ENCODE measurements around the gene RPS29. TPM values are rescaled to one million over a fixed set of nuclear protein-coding genes. Genes with fewer than 3 reads are reported as not detected.

The RPS29 gene
- 11,220 and 15,074 TPM in 2 replicates for polyA plus RNA-seq (2012; rRNA removed)
- 14,126 and 18,473 TPM in 2 replicates for polyA plus RNA-seq (2012; cell fraction: cytosol; rRNA removed)
- polyA plus RNA-seq (2012; cell fraction: nucleus; rRNA removed) = 2,005 and 4,034 TPM in 2 replicates

- H3K4me2 ChIP-seq = peak within 1 kb of the TSS; percentile 81
- ChIA-PET CTCF (interaction anchor here (1.0 to 3.8 kb wide), 17 partner anchors 7 to 125 kb away, joined by 3 to 51 read pairs (median 6); partner anchors contain the start of genes LRR1, MGAT2, POLE2 and RPL36AL), POLR2A (interaction anchor here (0.6 to 3.6 kb wide), 6 partner anchors 12 to 48 kb away, joined by 4 to 19 read pairs (median 6); partner anchors contain the start of genes LRR1, MGAT2 and RPL36AL)
- peaks cover 3 to 7% of the 10 kb centered on the region in 2 experiments; a peak in 1 of 4 replicates for H3K4me1 ChIP-seq (ENCODE audit: control insufficient read depth in 1 of 2, insufficient read depth in 2 of 2, low read depth in 1 of 2, low read length in 1 of 2)
- H3K27me3 ChIP-seq (ENCODE audit: insufficient read depth) = no peaks in the 10 kb centered on the region
- H3K27ac ChIP-seq (ENCODE audit: low read depth in 2 of 2, low read length in 1 of 2) = peak within 1 kb of the TSS; percentile 82 to 84
- peaks cover 52% of the 10 kb centered on the region for H3K79me2 ChIP-seq (ENCODE audit: insufficient read depth)
- peak within 1 kb of the TSS; percentile 86 for H2AFZ ChIP-seq (ENCODE audit: low read depth)
- peaks cover 26% of the 10 kb centered on the region for H3F3A ChIP-seq (replicated peaks; ENCODE audit: insufficient read depth)
- peak; percentile 89 for DNase-seq
- no peaks in the 10 kb centered on the region for H3K9me2 ChIP-seq
- no peaks in the 10 kb centered on the region for H3K9me3 ChIP-seq
- WGBS (ENCODE audit: low lambda C conversion rate) = under 1% methylated on average over 32 of the region's 55 CpGs
- peak within 1 kb of the TSS; percentile 87 for H3K9ac ChIP-seq
- H3K4me3 ChIP-seq (ENCODE audit: low read depth in 2 of 2, low read length in 1 of 2) = peak within 1 kb of the TSS; percentile 72 to 91
- H4K20me1 ChIP-seq (ENCODE audit: insufficient read depth) = peaks cover 43% of the 10 kb centered on the region
- H3K36me3 ChIP-seq (replicated peaks in 1 of 2; ENCODE audit: control insufficient read depth in 1 of 2, insufficient read depth in 2 of 2, low read length in 1 of 2) = peaks cover 24 to 33% of the 10 kb centered on the region in 2 experiments
- TF ChIP-seq POLR2AphosphoS5 (IDR thresholded peaks at IDR 0.05; ENCODE audit: low read depth, low read length) (peak; percentile 97), TEAD4 (IDR thresholded peaks at IDR 0.05; ENCODE audit: borderline replicate concordance, insufficient read depth) (peak; percentile 64; the same call in 1 of the 2 replicates), JUND (IDR thresholded peaks at IDR 0.05) (peak; percentile 63), RXRA (IDR thresholded peaks at IDR 0.05; ENCODE audit: borderline replicate concordance, low read depth) (no peak), FOXM1 (IDR thresholded peaks at IDR 0.05; ENCODE audit: low read depth) (no peak), MEF2A (IDR thresholded peaks at IDR 0.05; ENCODE audit: borderline replicate concordance, low read depth) (no peak), RCOR1 (IDR thresholded peaks at IDR 0.05; ENCODE audit: low read length) (no peak), GABPA (IDR thresholded peaks at IDR 0.05; ENCODE audit: low read depth) (no peak; the same call in 1 of the 2 replicates), RFX5 (IDR thresholded peaks at IDR 0.05; ENCODE audit: low read length) (peak; percentile 58; the same call in 1 of the 2 replicates), CHD2 (IDR thresholded peaks at IDR 0.05; ENCODE audit: low read length, partially characterized antibody) (no peak), REST (IDR thresholded peaks at IDR 0.05; ENCODE audit: low read depth, low read length) (no peak), CTCF (IDR thresholded peaks at IDR 0.05) (no peak), MXI1 (IDR thresholded peaks at IDR 0.05; ENCODE audit: low read depth, low read length) (peak; percentile 86), NRF1 (IDR thresholded peaks at IDR 0.05; ENCODE audit: low read depth, low read length) (peak; percentile 94), PBX3 (IDR thresholded peaks at IDR 0.05) (no peak), YY1 (IDR thresholded peaks at IDR 0.05; ENCODE audit: low read depth) (peak; percentile 89), SIN3A (IDR thresholded peaks at IDR 0.05; ENCODE audit: borderline replicate concordance, low read depth, low read length) (peak; percentile 43; the same call in 1 of the 2 replicates), RAD21 (IDR thresholded peaks at IDR 0.05; ENCODE audit: low read length) (no peak), TAF1 (IDR thresholded peaks at IDR 0.05; ENCODE audit: borderline replicate concordance, low read depth, low read length) (peak; percentile 86), IRF3 (IDR thresholded peaks at IDR 0.05; ENCODE audit: low read depth, low read length) (no peak), NFIC (IDR thresholded peaks at IDR 0.05; ENCODE audit: borderline replicate concordance) (no peak), EP300 (IDR thresholded peaks at IDR 0.05; ENCODE audit: borderline replicate concordance in 1 of 2, low read depth in 1 of 2, low read length in 1 of 2) (peak in 1 of 2 experiments; percentile 28; a peak in 1 of 4 replicates), EZH2phosphoT487 (IDR thresholded peaks at IDR 0.05; ENCODE audit: borderline replicate concordance, low read depth) (no peak)
These were observed at the start of gene RPS29 for GRCh38 chr14:49585803-49586672. Gene RPS29, minus strand, starts transcription at chr14:49586380. Its CDS starts 34 bp downstream, at chr14:49586346.
